HEK293 (cell line): ENCODE measurements around the gene TXNDC11.

Source experiments
- CTCF ChIA-PET: fragments of 350-600 bp; formaldehyde crosslinking; extraction: SDS; loops from one replicate; lab custom pipeline; 2021; ENCODE audit warnings: antibody characterized with exemption; lab: Yijun Ruan, JAX
- POLR2A ChIA-PET: fragments of 300-600 bp; formaldehyde crosslinking; extraction: SDS; loops from one replicate; lab custom pipeline; 2020; ENCODE audit warnings: antibody characterized with exemption, inconsistent platforms; lab: Yijun Ruan, JAX
- H3K27ac ChIP-seq: fragments of 200-500 bp; sonication (Bioruptor generic); 2 replicates; pipeline ENCODE4 v1.5.1; 2014; ENCODE audit warnings: low read depth, low read length, control low read depth, inconsistent platforms; ENCODE audit errors: extremely low read depth
- H3K36me3 ChIP-seq, 2 experiments: fragments of 200-500 bp in 1 of 2; sonication (Bioruptor generic) in 1 of 2; 1 replicate in 1 of 2; 2 replicates in 1 of 2; pipeline ENCODE4 v1.5.1; 2014 to 2017; ENCODE audit warnings: inconsistent platforms in 2 of 2, low read length in 2 of 2; ENCODE audit not compliant: control insufficient read depth in 2 of 2, insufficient read depth in 1 of 2
- H3K4me1 ChIP-seq: fragments of 200-500 bp; sonication (Bioruptor generic); 2 replicates; pipeline ENCODE4 v1.5.1; 2014; ENCODE audit warnings: mild to moderate bottlenecking, low read length, inconsistent platforms; ENCODE audit not compliant: control insufficient read depth, insufficient read depth
- H3K4me3 ChIP-seq: 2 replicates; pipeline ENCODE4 v1.5.1; 2011; ENCODE audit warnings: low read depth, mild to moderate bottlenecking, control low read depth, low read length, moderate library complexity
- H3K9me3 ChIP-seq: fragments of 200-500 bp; sonication (Bioruptor generic); 2 replicates; pipeline ENCODE4 v1.5.1; 2014; ENCODE audit warnings: low read depth, low read length, inconsistent platforms; ENCODE audit not compliant: control insufficient read depth, insufficient read depth
- FEZF1 ChIP-seq: fragments of 450-650 bp; formaldehyde crosslinking; IDR thresholded peaks from 2 replicates; pipeline ENCODE4 v1.5.1; 2016; ENCODE audit warnings: missing biosample characterization, missing genetic modification characterization
- GLI4 ChIP-seq: fragments of 450-650 bp; formaldehyde crosslinking; IDR thresholded peaks from 2 replicates; pipeline ENCODE4 v1.5.1; 2016; ENCODE audit warnings: missing biosample characterization, missing genetic modification characterization
- HOXD13 ChIP-seq: sonication (generic); formaldehyde crosslinking; IDR thresholded peaks from 2 replicates; pipeline ENCODE4 v1.8.0; 2022; ENCODE audit warnings: missing genetic modification reagents, borderline replicate concordance
- IKZF3 ChIP-seq: fragments of 450-650 bp; IDR thresholded peaks from 2 replicates; pipeline ENCODE4 v1.5.0; 2018; ENCODE audit warnings: missing biosample characterization, mild to moderate bottlenecking, missing genetic modification characterization, moderate library complexity
- KLF10 ChIP-seq: fragments of 450-650 bp; IDR thresholded peaks from 2 replicates; pipeline ENCODE4 v1.5.1; 2018; ENCODE audit warnings: missing biosample characterization, mild to moderate bottlenecking, missing genetic modification characterization
- SCRT2 ChIP-seq: fragments of 450-650 bp; formaldehyde crosslinking; IDR thresholded peaks from 2 replicates; pipeline ENCODE4 v1.5.1; 2016; ENCODE audit warnings: missing biosample characterization, missing genetic modification characterization
- TCF7L2 ChIP-seq: IDR thresholded peaks from 2 replicates; pipeline ENCODE4 v1.6.1; 2011; ENCODE audit warnings: low read depth, mild to moderate bottlenecking, inconsistent platforms, low read length, moderate library complexity, borderline replicate concordance
- ZIC2 ChIP-seq: fragments of 450-650 bp; formaldehyde crosslinking; IDR thresholded peaks from 2 replicates; pipeline ENCODE4 v1.5.1; 2016; ENCODE audit warnings: missing biosample characterization, missing genetic modification characterization
- ZNF121 ChIP-seq: fragments of 450-650 bp; formaldehyde crosslinking; IDR thresholded peaks from 2 replicates; pipeline ENCODE4 v1.5.1; 2016; ENCODE audit warnings: missing biosample characterization, missing genetic modification characterization
- ZNF146 ChIP-seq: fragments of 450-650 bp; formaldehyde crosslinking; IDR thresholded peaks from 2 replicates; pipeline ENCODE4 v1.5.1; 2016; ENCODE audit warnings: missing biosample characterization, missing genetic modification characterization
- ZNF16 ChIP-seq: fragments of 450-650 bp; formaldehyde crosslinking; IDR thresholded peaks from 2 replicates; pipeline ENCODE4 v1.5.1; 2016; ENCODE audit warnings: low read depth, missing biosample characterization, missing genetic modification characterization
- ZNF404 ChIP-seq: fragments of 450-650 bp; formaldehyde crosslinking; IDR thresholded peaks from 2 replicates; pipeline ENCODE4 v1.5.1; 2017; ENCODE audit warnings: missing biosample characterization, missing genetic modification characterization
- ZNF580 ChIP-seq: fragments of 450-650 bp; formaldehyde crosslinking; IDR thresholded peaks from 2 replicates; pipeline ENCODE4 v1.5.1; 2016; ENCODE audit warnings: missing biosample characterization, missing genetic modification characterization
- ZNF623 ChIP-seq: fragments of 450-650 bp; formaldehyde crosslinking; IDR thresholded peaks from 2 replicates; pipeline ENCODE4 v1.5.1; 2016; ENCODE audit warnings: missing biosample characterization, missing genetic modification characterization
- ZNF664 ChIP-seq: fragments of 450-650 bp; formaldehyde crosslinking; IDR thresholded peaks from 2 replicates; pipeline ENCODE4 v1.5.1; 2016; ENCODE audit warnings: missing biosample characterization, missing genetic modification characterization
- ZNF704 ChIP-seq: fragments of 450-650 bp; formaldehyde crosslinking; IDR thresholded peaks from 2 replicates; pipeline ENCODE4 v1.5.1; 2016; ENCODE audit warnings: missing biosample characterization, missing genetic modification characterization
- TF ChIP-seq, protein P1 (sequence below): fragments of 450-650 bp; formaldehyde crosslinking; optimal IDR thresholded peaks from 2 replicates; pipeline ENCODE3; 2016; ENCODE audit warnings: missing biosample characterization, mild to moderate bottlenecking, missing genetic modification characterization

TXNDC11 gene

GRCh38 chr16:11631214-11631613 is 111.4 kb downstream of the TXNDC11 start:
- H3K9me3 ChIP-seq: no peaks in the 10 kb centered on the region
- ChIA-PET POLR2A (no interaction called here), CTCF (interaction anchor here (1.1 to 1.4 kb wide), 2 partner anchors 9 to 224 kb away, joined by 3 to 4 read pairs; no protein-coding TSS in a partner anchor)
- no peaks in the 10 kb centered on the region for H3K4me1 ChIP-seq
- TF ChIP-seq ZNF121 (tag by site-specific recombination): peak; percentile 95
- no peak for TF ChIP-seq GLI4 (tag by site-specific recombination)
- no peak overlapping the region for H3K27ac ChIP-seq
- no peaks in the 10 kb centered on the region for H3K36me3 ChIP-seq
- no peak overlapping the region for H3K4me3 ChIP-seq

DNA sequence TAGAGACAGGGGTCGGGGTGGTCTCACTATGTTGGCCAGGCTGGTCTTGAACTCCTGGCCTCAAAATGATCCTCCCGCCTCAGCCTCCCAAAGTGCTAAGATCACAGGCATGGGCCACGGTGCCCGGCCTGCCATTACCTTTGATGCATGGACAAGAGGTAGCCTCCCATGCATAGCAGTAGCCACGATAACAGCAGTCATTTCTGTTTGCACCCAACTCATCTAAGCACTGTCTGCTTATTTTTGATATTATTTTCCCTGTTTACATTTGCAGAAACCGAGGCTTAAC is 111.9 kb downstream of the TXNDC11 start:
- H3K4me3 ChIP-seq: no peak overlapping the region
- H3K4me1 ChIP-seq: no peaks in the 10 kb centered on the region
- TF ChIP-seq ZNF664 (tag by site-specific recombination) (no peak), ZNF16 (tag by site-specific recombination) (no peak), KLF10 (tag by site-specific recombination) (no peak), ZNF404 (tag by site-specific recombination) (no peak), IKZF3 (tag by site-specific recombination) (no peak)
- TF ChIP-seq, protein P1, sequence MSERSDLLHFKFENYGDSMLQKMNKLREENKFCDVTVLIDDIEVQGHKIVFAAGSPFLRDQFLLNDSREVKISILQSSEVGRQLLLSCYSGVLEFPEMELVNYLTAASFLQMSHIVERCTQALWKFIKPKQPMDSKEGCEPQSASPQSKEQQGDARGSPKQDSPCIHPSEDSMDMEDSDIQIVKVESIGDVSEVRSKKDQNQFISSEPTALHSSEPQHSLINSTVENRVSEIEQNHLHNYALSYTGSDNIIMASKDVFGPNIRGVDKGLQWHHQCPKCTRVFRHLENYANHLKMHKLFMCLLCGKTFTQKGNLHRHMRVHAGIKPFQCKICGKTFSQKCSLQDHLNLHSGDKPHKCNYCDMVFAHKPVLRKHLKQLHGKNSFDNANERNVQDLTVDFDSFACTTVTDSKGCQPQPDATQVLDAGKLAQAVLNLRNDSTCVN: no peak
- POLR2A ChIA-PET: no interaction called here
- CTCF ChIA-PET: interaction anchor here (1.1 to 1.4 kb wide), 2 partner anchors 10 to 223 kb away, joined by 3 to 4 read pairs; no protein-coding TSS in a partner anchor
- no peaks in the 10 kb centered on the region for H3K36me3 ChIP-seq
- no peaks in the 10 kb centered on the region for H3K9me3 ChIP-seq
- no peak overlapping the region for H3K27ac ChIP-seq

- ChIA-PET POLR2A (no interaction called here), CTCF (interaction anchor here (1.4 kb wide), 1 partner anchor 10 kb away, joined by 4 read pairs; no protein-coding TSS in a partner anchor)
- no peak overlapping the region for H3K27ac ChIP-seq
- H3K9me3 ChIP-seq: no peaks in the 10 kb centered on the region
- no peaks in the 10 kb centered on the region for H3K36me3 ChIP-seq
- TF ChIP-seq ZIC2 (tag by site-specific recombination) (peak; percentile 87), ZNF623 (tag by site-specific recombination) (no peak), ZNF580 (no peak), ZNF704 (tag by site-specific recombination) (no peak), ZNF146 (tag by site-specific recombination) (no peak), HOXD13 (CRISPR knock-in tag) (no peak), SCRT2 (tag by site-specific recombination) (peak; percentile 60; the same call in 1 of the 2 replicates), FEZF1 (tag by site-specific recombination) (no peak), TCF7L2 (no peak)
- no peaks in the 10 kb centered on the region for H3K4me1 ChIP-seq
- H3K4me3 ChIP-seq: no peak overlapping the region
Measured at GRCh38 chr16:11630046-11630767, 112.5 kb downstream of the TXNDC11 start.
